ENCODE measurements around the gene CCL24.

DNA sequence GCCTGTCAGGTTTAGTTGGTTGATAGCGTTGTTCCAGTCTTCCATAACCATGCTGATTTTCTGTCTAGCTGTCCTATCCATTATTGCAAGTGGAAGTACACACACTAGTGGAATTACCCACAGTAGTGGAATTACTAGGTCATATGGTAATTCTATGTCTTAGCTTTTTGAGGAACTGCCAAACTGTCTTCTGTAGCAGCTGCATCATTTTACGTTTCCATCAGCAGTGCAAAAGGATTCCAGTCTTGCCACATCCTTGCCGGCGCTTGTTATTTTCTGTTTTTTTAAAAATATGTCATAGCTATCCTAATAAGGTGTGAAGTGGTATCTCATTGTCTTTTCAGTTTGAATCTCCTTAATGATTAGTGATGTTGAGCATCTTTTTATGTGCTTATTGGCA lies 48.0 kb upstream of the CCL24 start:
- TF ChIP-seq, protein P1, sequence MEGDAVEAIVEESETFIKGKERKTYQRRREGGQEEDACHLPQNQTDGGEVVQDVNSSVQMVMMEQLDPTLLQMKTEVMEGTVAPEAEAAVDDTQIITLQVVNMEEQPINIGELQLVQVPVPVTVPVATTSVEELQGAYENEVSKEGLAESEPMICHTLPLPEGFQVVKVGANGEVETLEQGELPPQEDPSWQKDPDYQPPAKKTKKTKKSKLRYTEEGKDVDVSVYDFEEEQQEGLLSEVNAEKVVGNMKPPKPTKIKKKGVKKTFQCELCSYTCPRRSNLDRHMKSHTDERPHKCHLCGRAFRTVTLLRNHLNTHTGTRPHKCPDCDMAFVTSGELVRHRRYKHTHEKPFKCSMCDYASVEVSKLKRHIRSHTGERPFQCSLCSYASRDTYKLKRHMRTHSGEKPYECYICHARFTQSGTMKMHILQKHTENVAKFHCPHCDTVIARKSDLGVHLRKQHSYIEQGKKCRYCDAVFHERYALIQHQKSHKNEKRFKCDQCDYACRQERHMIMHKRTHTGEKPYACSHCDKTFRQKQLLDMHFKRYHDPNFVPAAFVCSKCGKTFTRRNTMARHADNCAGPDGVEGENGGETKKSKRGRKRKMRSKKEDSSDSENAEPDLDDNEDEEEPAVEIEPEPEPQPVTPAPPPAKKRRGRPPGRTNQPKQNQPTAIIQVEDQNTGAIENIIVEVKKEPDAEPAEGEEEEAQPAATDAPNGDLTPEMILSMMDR (conservative IDR thresholded peaks at IDR 0.05; ENCODE audit: low read depth, low read length): no peak
- no peak for TF ChIP-seq EZH2 (IDR thresholded peaks at IDR 0.05; ENCODE audit: borderline replicate concordance, low read depth, low read length, poor library complexity, severe bottlenecking)

Data from A673 (cell line).